Measurements from ENCODE around the gene RHD. TPM values are rescaled to one million over a fixed set of nuclear protein-coding genes. Genes with fewer than 3 reads are reported as not detected.
"Not testable (repeated sequence)": the region's sequence is repeated elsewhere in the genome, so short reads cannot be mapped to it uniquely, and the experiment has no call there.

The RHD gene
- total RNA-seq, 2 donors from 2014 or later, result 0.20 to 5.0 TPM

DNA sequence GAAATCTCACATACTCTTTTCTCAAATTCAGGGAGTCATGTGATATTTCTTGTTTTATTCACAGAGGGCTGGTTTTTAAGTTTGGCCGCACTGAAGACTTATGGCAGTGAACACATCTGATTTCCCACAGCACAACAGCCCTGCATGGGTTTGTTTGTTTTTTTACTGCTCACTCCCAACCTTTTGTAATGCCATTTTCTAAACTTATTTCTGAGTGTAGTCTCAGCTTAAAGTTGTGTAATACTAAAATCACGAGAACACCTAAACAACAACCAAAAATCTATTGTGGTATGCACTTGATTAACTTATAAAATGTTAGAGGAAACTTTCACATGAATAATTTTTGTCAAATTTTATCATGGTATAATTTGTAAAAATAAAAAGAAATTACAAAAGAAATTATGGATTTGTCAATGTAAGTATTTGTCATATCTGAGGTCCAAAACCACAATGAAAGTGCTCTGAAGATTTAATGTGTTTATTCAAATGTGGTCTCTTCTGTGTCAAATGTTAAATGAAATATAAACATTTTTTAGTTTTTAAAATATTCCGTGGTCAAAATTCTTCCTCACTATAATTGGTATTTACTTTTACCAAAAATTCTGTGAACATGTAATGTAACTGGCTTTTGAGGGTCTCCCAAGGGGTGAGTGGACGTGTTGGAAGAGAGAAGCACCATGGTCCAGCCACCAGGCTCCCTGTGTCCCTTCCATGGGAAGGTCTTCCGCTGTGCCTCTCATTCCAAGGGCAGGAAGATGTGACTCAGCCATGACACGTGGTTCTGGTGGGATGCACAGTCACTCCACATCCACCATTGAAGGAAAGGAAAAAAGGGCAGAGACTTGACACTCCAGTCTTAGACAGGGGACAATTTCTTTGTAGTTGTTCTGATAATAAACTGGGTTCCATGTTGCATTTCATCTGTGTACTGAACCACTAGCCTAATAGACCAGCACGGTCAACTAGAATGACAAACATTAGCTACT is 88.6 kb downstream of the RHD start:
- Mint-ChIP-seq H3K4me3 (no peak overlapping the region), H3K27me3 (no peaks in the 10 kb centered on the region), H3K36me3 (ENCODE audit: low read depth) (peaks cover 11% of the 10 kb centered on the region), H3K27ac (peak overlapping the region; percentile 67), H3K4me1 (peaks cover 21% of the 10 kb centered on the region)
- ATAC-seq, result no peak
- DNase-seq, result no peak
- no peaks in the 10 kb centered on the region for H3K9me3 ChIP-seq (ENCODE audit: control insufficient read depth, low read length, poor library complexity, severe bottlenecking)

DNA sequence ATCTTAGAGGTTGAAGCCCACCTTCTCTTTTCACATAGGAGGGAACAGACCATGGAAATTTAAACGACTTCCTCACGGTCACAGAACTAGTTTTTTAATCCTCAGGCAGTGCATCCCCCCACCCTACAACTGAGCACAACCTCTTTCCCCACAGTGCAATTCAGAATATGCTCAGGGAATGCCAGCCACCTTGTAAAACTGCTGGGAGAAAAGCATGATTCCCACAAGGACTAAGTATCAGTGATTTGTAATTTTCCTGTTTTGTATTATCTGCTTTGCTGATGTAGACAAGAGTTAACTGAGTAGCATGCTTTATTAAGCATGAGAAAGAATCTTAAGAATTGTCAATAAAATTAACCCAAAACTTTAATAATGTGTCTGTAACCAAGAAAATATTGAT is 89.6 kb downstream of the RHD start:
- no peak for ATAC-seq
- no peak for DNase-seq
- Mint-ChIP-seq H3K27ac (peak overlapping the region; percentile 67), H3K4me3 (no peak overlapping the region), H3K4me1 (peaks cover 15% of the 10 kb centered on the region), H3K27me3 (no peaks in the 10 kb centered on the region), H3K36me3 (ENCODE audit: low read depth) (peaks cover 6% of the 10 kb centered on the region)
- H3K9me3 ChIP-seq (ENCODE audit: control insufficient read depth, low read length, poor library complexity, severe bottlenecking), result no peaks in the 10 kb centered on the region

- H3K4me3 Mint-ChIP-seq; DNase-seq; H3K4me1 Mint-ChIP-seq; H3K9me3 ChIP-seq (ENCODE audit: control insufficient read depth, low read length, poor library complexity, severe bottlenecking); H3K36me3 Mint-ChIP-seq (ENCODE audit: low read depth); H3K27me3 Mint-ChIP-seq: not testable (repeated sequence)
- peak overlapping the region; percentile 67 for H3K27ac Mint-ChIP-seq
- ATAC-seq, result peak; percentile 96
Measured at GRCh38 chr1:25362634-25363559, 90.6 kb downstream of the RHD start.

DNA sequence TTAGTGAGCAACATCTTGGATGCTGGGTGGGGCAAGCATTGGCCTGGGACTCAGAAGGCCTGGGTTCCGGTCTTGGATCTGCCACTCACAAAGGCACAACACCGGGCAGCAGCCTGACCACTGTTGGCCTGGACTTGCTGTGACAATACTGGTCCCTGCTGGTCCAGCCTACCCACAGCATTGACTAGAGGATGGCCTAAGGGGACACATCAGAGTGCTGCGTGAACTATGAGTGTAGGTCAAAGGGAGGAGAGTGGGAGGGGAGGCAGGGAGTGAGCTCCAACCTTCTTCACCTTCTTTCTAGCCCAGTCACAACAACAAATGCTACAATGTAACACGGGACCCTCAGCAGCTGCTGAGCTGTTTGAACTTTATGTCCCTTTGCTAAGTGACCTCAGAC is 96.9 kb downstream of the RHD start:
- Mint-ChIP-seq H3K4me3 (no peak overlapping the region), H3K27ac (no peak overlapping the region)
- no peak for ATAC-seq

DNA sequence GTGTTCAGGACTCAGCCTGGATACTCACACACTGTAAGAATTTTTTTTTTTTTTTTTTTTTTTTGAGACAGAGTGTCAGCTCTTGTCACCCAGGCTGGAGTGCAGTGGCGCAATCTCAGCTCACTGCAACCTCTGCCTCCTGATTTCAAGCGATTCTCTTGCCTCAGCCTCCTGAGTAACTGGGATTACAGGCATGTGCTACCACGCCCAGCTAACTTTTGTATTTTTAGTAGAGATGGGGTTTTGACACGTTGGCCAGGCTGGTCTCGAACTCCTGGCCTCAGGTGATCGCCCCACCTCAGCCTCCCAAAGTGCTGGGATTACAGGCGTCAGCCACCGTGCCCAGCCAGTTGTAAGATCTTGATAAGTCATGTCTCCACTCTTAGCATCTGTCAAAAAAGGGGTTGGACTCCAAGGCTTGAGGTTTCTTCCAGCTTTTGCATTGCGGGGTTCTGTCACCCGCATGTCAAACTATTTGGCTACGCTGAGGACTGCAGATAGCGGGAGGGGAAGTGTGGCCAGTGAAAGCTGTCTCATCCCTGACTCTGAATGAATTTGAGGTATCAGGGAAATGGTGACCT is 97.5 kb downstream of the RHD start:
- H3K27ac Mint-ChIP-seq; DNase-seq; ATAC-seq; H3K4me3 Mint-ChIP-seq; H3K27me3 Mint-ChIP-seq; H3K4me1 Mint-ChIP-seq; H3K9me3 ChIP-seq (ENCODE audit: control insufficient read depth, low read length, poor library complexity, severe bottlenecking); H3K36me3 Mint-ChIP-seq (ENCODE audit: low read depth): not testable (repeated sequence)

More for the DNA sequence above, 96.9 kb downstream of the RHD start:
- no peak for DNase-seq
- Mint-ChIP-seq H3K4me1 (no peaks in the 10 kb centered on the region), H3K36me3 (ENCODE audit: low read depth) (no peaks in the 10 kb centered on the region), H3K27me3 (no peaks in the 10 kb centered on the region)
- H3K9me3 ChIP-seq (ENCODE audit: control insufficient read depth, low read length, poor library complexity, severe bottlenecking), result no peaks in the 10 kb centered on the region

DNA sequence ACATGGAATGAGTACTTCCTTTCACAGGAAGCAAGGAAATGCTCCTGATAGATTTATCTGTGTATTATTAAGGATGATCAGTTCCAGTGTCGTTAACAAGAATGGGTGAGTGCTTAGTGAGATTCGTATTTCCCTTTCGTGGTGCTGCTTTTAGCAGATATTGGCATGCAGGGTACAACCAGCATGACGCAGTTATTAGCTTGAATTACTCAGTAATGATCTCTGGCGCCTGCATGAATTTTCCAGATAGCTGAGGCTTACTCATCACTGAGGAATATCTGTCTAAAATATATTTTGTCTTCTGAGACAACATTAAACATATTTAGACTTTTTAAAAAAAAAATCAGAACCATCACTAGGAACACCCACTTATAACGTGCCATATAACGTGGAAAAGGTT is 99.4 kb downstream of the RHD start:
- not testable (repeated sequence) for ATAC-seq; H3K27ac Mint-ChIP-seq; H3K27me3 Mint-ChIP-seq; H3K36me3 Mint-ChIP-seq (ENCODE audit: low read depth); DNase-seq; H3K9me3 ChIP-seq (ENCODE audit: control insufficient read depth, low read length, poor library complexity, severe bottlenecking); H3K4me3 Mint-ChIP-seq; H3K4me1 Mint-ChIP-seq

GRCh38 chr1:25378367-25378766 is 106.1 kb downstream of the RHD start:
- DNase-seq; ATAC-seq; H3K27ac Mint-ChIP-seq; H3K4me3 Mint-ChIP-seq; H3K27me3 Mint-ChIP-seq; H3K4me1 Mint-ChIP-seq; H3K9me3 ChIP-seq (ENCODE audit: control insufficient read depth, low read length, poor library complexity, severe bottlenecking); H3K36me3 Mint-ChIP-seq (ENCODE audit: low read depth): not testable (repeated sequence)

Other genes with a start within 250 kb of the RHD start
- 10 to 100 TPM; 61.5 to 80.6 TPM for gene SYF2, start 40.0 kb upstream of the RHD start, total RNA-seq
- gene RSRP1, start 25.1 kb upstream of the RHD start, total RNA-seq, result 100 to 1,000 TPM; 483 to 509 TPM
- gene TMEM50A, start 65.8 kb downstream of the RHD start, total RNA-seq, result 100 to 1,000 TPM in 1 of 2 donors, 10 to 100 TPM in 1; 99.8 to 144 TPM
- gene RHCE, start 148.3 kb downstream of the RHD start, total RNA-seq, result not detected
- gene MACO1, start 158.4 kb downstream of the RHD start, total RNA-seq, result 10 to 100 TPM; 16.3 to 21.6 TPM